Liver (tissue), 3 donors: ENCODE results near the gene KIAA0930.

Source experiments
- CTCF ChIP-seq: fragments of 150-350 bp; IDR thresholded peaks from 2 replicates; pipeline ENCODE4 v1.5.1; 2017; ENCODE audit warnings: improper control_type of control experiment, low read depth, low read length; ENCODE audit not compliant: missing input control
- RAD21 ChIP-seq, 2 donors: IDR thresholded peaks; 2 replicates each; pipeline ENCODE4 v1.6.1; 2016; ENCODE audit warnings: antibody characterized with exemption in 2 of 2, mild to moderate bottlenecking in 2 of 2
- TAF1 ChIP-seq: conservative IDR thresholded peaks from 2 replicates; pipeline ENCODE4 v1.6.1; 2016; ENCODE audit warnings: antibody characterized with exemption, mild to moderate bottlenecking
- YY1 ChIP-seq: IDR thresholded peaks from 2 replicates; pipeline ENCODE4 v1.6.1; 2016; ENCODE audit warnings: antibody characterized with exemption, mild to moderate bottlenecking
- donor health status: healthy.
- donor health status: healthy.

- TF ChIP-seq CTCF, result no peak
- no peak for TF ChIP-seq RAD21 (IDR thresholded peaks at IDR 0.05)
- no peak for TF ChIP-seq YY1
- no peak for TF ChIP-seq TAF1
Observed at GRCh38 chr22:45190202-45190872, 50.4 kb downstream of the KIAA0930 start.
